Neuron (in vitro differentiated cells): ENCODE results near the gene WDPCP.
"Not testable (repeated sequence)": the region's sequence is repeated elsewhere in the genome, so short reads cannot be mapped to it uniquely, and the experiment has no call there.

Source experiments
- H2AFZ ChIP-seq: one replicate; pipeline ENCODE4 v1.6.1; 2013; ENCODE audit warnings: low read depth, mild to moderate bottlenecking, inconsistent platforms, low read length, moderate library complexity
- H3K27me3 ChIP-seq: one replicate; pipeline ENCODE4 v1.6.1; 2013; ENCODE audit warnings: low read length; ENCODE audit not compliant: insufficient read depth
- H3K36me3 ChIP-seq: one replicate; pipeline ENCODE4 v1.6.1; 2013; ENCODE audit warnings: low read length; ENCODE audit not compliant: insufficient read depth
- H3K4me1 ChIP-seq: one replicate; pipeline ENCODE4 v1.6.1; 2013; ENCODE audit warnings: low read length; ENCODE audit not compliant: insufficient read depth
- H3K4me3 ChIP-seq: 2 replicates; pipeline ENCODE4 v1.5.1; 2013; ENCODE audit warnings: mild to moderate bottlenecking, low read length, moderate library complexity
- H3K9me3 ChIP-seq: one replicate; pipeline ENCODE4 v1.6.1; 2013; ENCODE audit warnings: low read length

WDPCP gene

GRCh38 chr2:63581298-63581961, 6.8 kb downstream of the WDPCP start:
- Histone ChIP-seq H3K4me3 (no peak overlapping the region), H3K36me3 (no peaks in the 10 kb centered on the region), H3K27me3 (no peaks in the 10 kb centered on the region), H3K4me1 (peaks cover under 1% of the 10 kb centered on the region), H2AFZ (no peak overlapping the region), H3K9me3 (no peaks in the 10 kb centered on the region)

GRCh38 chr2:63580651-63581297, 7.5 kb downstream of the WDPCP start:
- Histone ChIP-seq H3K36me3 (no peaks in the 10 kb centered on the region), H2AFZ (no peak overlapping the region), H3K27me3 (no peaks in the 10 kb centered on the region), H3K4me3 (no peak overlapping the region), H3K4me1 (no peaks in the 10 kb centered on the region), H3K9me3 (no peaks in the 10 kb centered on the region)

GRCh38 chr2:63578767-63579166, 9.5 kb downstream of the WDPCP start:
- no peaks in the 10 kb centered on the region for H3K4me1 ChIP-seq
- no peaks in the 10 kb centered on the region for H3K9me3 ChIP-seq
- H2AFZ ChIP-seq: no peak overlapping the region
- no peak overlapping the region for H3K4me3 ChIP-seq
- no peaks in the 10 kb centered on the region for H3K36me3 ChIP-seq
- H3K27me3 ChIP-seq: no peaks in the 10 kb centered on the region

GRCh38 chr2:63576546-63576945, 11.7 kb downstream of the WDPCP start:
- Histone ChIP-seq H3K4me3 (no peak overlapping the region), H2AFZ (no peak overlapping the region), H3K4me1 (no peaks in the 10 kb centered on the region), H3K36me3 (no peaks in the 10 kb centered on the region), H3K9me3 (no peaks in the 10 kb centered on the region), H3K27me3 (no peaks in the 10 kb centered on the region)

GRCh38 chr2:63573726-63574345, 14.4 kb downstream of the WDPCP start:
- H3K27me3 ChIP-seq, H3K9me3 ChIP-seq, H3K36me3 ChIP-seq, H3K4me3 ChIP-seq, H2AFZ ChIP-seq, H3K4me1 ChIP-seq: not testable (repeated sequence)

GRCh38 chr2:63573026-63573425, 15.3 kb downstream of the WDPCP start:
- H3K9me3 ChIP-seq, H3K4me3 ChIP-seq, H3K36me3 ChIP-seq, H3K4me1 ChIP-seq, H3K27me3 ChIP-seq, H2AFZ ChIP-seq: not testable (repeated sequence)

- Histone ChIP-seq H3K4me3 (no peak overlapping the region), H3K9me3 (peaks cover 2% of the 10 kb centered on the region), H3K27me3 (no peaks in the 10 kb centered on the region), H2AFZ (no peak overlapping the region), H3K36me3 (no peaks in the 10 kb centered on the region), H3K4me1 (no peaks in the 10 kb centered on the region)
Measured at GRCh38 chr2:63572001-63572400, 16.3 kb downstream of the WDPCP start.

- Histone ChIP-seq H3K9me3 (peaks cover 2% of the 10 kb centered on the region), H2AFZ (no peak overlapping the region), H3K36me3 (no peaks in the 10 kb centered on the region), H3K4me1 (no peaks in the 10 kb centered on the region), H3K27me3 (no peaks in the 10 kb centered on the region), H3K4me3 (no peak overlapping the region)
Measured at GRCh38 chr2:63571291-63571690, 17.0 kb downstream of the WDPCP start.

GRCh38 chr2:63569740-63570139, 18.5 kb downstream of the WDPCP start:
- Histone ChIP-seq H3K4me1 (no peaks in the 10 kb centered on the region), H3K27me3 (no peaks in the 10 kb centered on the region), H2AFZ (no peak overlapping the region), H3K4me3 (no peak overlapping the region), H3K36me3 (no peaks in the 10 kb centered on the region), H3K9me3 (peaks cover 2% of the 10 kb centered on the region)

- Histone ChIP-seq H3K27me3 (no peaks in the 10 kb centered on the region), H3K9me3 (peaks cover 2% of the 10 kb centered on the region), H3K36me3 (no peaks in the 10 kb centered on the region), H3K4me3 (no peak overlapping the region), H2AFZ (no peak overlapping the region), H3K4me1 (no peaks in the 10 kb centered on the region)
Measured at GRCh38 chr2:63562751-63563150, 25.5 kb downstream of the WDPCP start.

- not testable (repeated sequence) for H3K27me3 ChIP-seq
Measured at GRCh38 chr2:63558922-63559321, 29.4 kb downstream of the WDPCP start.

GRCh38 chr2:63557819-63558218, 30.5 kb downstream of the WDPCP start:
- not testable (repeated sequence) for H2AFZ ChIP-seq, H3K9me3 ChIP-seq, H3K36me3 ChIP-seq, H3K4me3 ChIP-seq, H3K27me3 ChIP-seq, H3K4me1 ChIP-seq

More at GRCh38 chr2:63558922-63559321, 29.4 kb downstream of the WDPCP start:
- not testable (repeated sequence) for H2AFZ ChIP-seq, H3K4me3 ChIP-seq, H3K9me3 ChIP-seq, H3K4me1 ChIP-seq, H3K36me3 ChIP-seq

GRCh38 chr2:63555931-63556330, 32.3 kb downstream of the WDPCP start:
- no peaks in the 10 kb centered on the region for H3K36me3 ChIP-seq
- no peaks in the 10 kb centered on the region for H3K4me1 ChIP-seq
- H3K27me3 ChIP-seq: no peaks in the 10 kb centered on the region
- H3K9me3 ChIP-seq: peaks cover 2% of the 10 kb centered on the region
- no peak overlapping the region for H3K4me3 ChIP-seq
- no peak overlapping the region for H2AFZ ChIP-seq
